ENCODE measurements around the gene SLC6A7.

DNA sequence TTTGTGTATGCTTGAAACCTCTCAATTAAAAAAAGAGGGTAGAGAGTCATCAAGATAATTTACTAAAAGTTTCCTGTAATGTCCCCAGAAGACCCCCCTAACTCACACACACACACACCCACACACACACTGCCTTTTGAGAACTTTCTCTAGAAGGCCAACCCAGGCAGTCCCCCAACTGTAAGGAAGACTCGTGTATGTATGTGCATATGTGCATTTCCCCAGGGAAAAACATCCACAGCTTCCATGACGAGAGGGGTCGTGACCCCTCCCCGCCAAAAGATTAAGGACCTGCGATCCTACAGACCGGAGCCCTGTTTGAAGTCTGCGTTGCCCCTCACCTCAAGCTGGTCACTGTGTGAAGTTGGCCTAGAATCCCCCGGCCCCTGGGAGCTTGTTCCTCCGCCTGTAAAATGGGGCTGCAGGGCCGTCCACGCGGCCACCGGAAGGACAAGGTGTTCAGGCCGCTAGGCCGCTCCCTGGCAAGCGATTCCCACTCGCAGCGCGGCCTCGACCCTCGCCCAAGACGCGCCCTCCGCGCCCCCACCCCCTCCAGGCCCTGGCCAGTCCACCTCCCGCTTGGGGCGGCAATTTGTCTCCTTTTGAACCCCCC, 23.7 kb upstream of the SLC6A7 start:
- TF ChIP-seq, protein P1, sequence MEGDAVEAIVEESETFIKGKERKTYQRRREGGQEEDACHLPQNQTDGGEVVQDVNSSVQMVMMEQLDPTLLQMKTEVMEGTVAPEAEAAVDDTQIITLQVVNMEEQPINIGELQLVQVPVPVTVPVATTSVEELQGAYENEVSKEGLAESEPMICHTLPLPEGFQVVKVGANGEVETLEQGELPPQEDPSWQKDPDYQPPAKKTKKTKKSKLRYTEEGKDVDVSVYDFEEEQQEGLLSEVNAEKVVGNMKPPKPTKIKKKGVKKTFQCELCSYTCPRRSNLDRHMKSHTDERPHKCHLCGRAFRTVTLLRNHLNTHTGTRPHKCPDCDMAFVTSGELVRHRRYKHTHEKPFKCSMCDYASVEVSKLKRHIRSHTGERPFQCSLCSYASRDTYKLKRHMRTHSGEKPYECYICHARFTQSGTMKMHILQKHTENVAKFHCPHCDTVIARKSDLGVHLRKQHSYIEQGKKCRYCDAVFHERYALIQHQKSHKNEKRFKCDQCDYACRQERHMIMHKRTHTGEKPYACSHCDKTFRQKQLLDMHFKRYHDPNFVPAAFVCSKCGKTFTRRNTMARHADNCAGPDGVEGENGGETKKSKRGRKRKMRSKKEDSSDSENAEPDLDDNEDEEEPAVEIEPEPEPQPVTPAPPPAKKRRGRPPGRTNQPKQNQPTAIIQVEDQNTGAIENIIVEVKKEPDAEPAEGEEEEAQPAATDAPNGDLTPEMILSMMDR (IDR thresholded peaks at IDR 0.05) = no peak
- no peak for TF ChIP-seq POLR2A (IDR thresholded peaks at IDR 0.05)
